CD4-positive, alpha-beta T cell (primary cell): ENCODE data around the gene STAT2. TPM values are rescaled to one million over a fixed set of nuclear protein-coding genes. Genes with fewer than 3 reads are reported as not detected.

ENCODE experiments used
- ATAC-seq: fragments of 200-7000 bp; cut with Tn5 transposase; one replicate; pipeline ENCODE4 v1.10.0; 2022; ENCODE audit warnings: mild to moderate bottlenecking; ENCODE audit not compliant: poor library complexity
- CTCF ChIA-PET: fragments of 350-600 bp; sonication (Branson Sonifier 250); formaldehyde crosslinking; loops from one replicate; lab custom pipeline; 2021; ENCODE audit warnings: antibody characterized with exemption, inconsistent platforms; lab: Charles Lee
- POLR2A ChIA-PET: fragments of 350-600 bp; sonication (Branson Sonifier 250); formaldehyde crosslinking; loops from one replicate; lab custom pipeline; 2021; ENCODE audit warnings: antibody characterized with exemption, inconsistent platforms; lab: Charles Lee
- DNase-seq, 14 experiments: peaks; one replicate each; pipeline ENCODE4 v3.0.0-alpha.2; 2013 to 2020; ENCODE audit warnings: mixed read lengths in 2 of 14
- H3K27ac ChIP-seq, 2 donors: one replicate each; pipeline versions ENCODE4 v1.5.1 to v1.7.0; 2013; ENCODE audit warnings: low read length in 2 of 2, low read depth in 1 of 2, mild to moderate bottlenecking in 1 of 2
- H3K27me3 ChIP-seq, 2 experiments: 1 replicate in 1 of 2; 2 replicates in 1 of 2; pipeline versions ENCODE4 v1.6.1 to v1.7.0; 2013; ENCODE audit warnings: low read length in 2 of 2, control low read depth in 1 of 2, mild to moderate bottlenecking in 1 of 2, moderate library complexity in 1 of 2; ENCODE audit not compliant: insufficient read depth in 2 of 2, control insufficient read depth in 1 of 2
- H3K36me3 ChIP-seq: one replicate; pipeline ENCODE4 v1.6.1; 2013; ENCODE audit warnings: low read length, control low read depth; ENCODE audit not compliant: insufficient read depth
- H3K4me1 ChIP-seq: one replicate; pipeline ENCODE4 v1.6.1; 2013; ENCODE audit warnings: low read length, control low read depth; ENCODE audit not compliant: insufficient read depth
- H3K4me3 ChIP-seq: one replicate; pipeline ENCODE4 v1.5.1; 2013; ENCODE audit warnings: mild to moderate bottlenecking, low read length, moderate library complexity
- H3K9me3 ChIP-seq, 2 experiments: 1 replicate in 1 of 2; 2 replicates in 1 of 2; pipeline versions ENCODE4 v1.6.1 to v1.7.0; 2013; ENCODE audit warnings: low read length in 2 of 2, mild to moderate bottlenecking in 2 of 2, control low read depth in 1 of 2, moderate library complexity in 1 of 2; ENCODE audit not compliant: control insufficient read depth in 1 of 2, insufficient read depth in 1 of 2
- H3K27ac Mint-ChIP-seq: one replicate; pipeline ENCODE4 v1.8.0; 2020; ENCODE audit warnings: mixed read lengths
- H3K27me3 Mint-ChIP-seq: one replicate; pipeline ENCODE4 v1.8.0; 2021; ENCODE audit warnings: mixed read lengths
- H3K36me3 Mint-ChIP-seq: one replicate; pipeline ENCODE4 v1.8.0; 2021; ENCODE audit warnings: low read depth, mixed read lengths
- H3K4me1 Mint-ChIP-seq: one replicate; pipeline ENCODE4 v1.8.0; 2021; ENCODE audit warnings: low read depth, mixed read lengths
- H3K4me3 Mint-ChIP-seq: one replicate; pipeline ENCODE4 v1.8.0; 2020; ENCODE audit warnings: mild to moderate bottlenecking, mixed read lengths
- H3K9me3 Mint-ChIP-seq: one replicate; pipeline ENCODE4 v1.8.0; 2020; ENCODE audit warnings: mixed read lengths
- CTCF ChIP-seq: fragments of 200-600 bp; IDR thresholded peaks from one replicate; pipeline ENCODE4 v1.8.0; 2022; ENCODE audit warnings: antibody characterized with exemption, mild to moderate bottlenecking
- intact Hi-C, 2 experiments: fragments of 100-400 bp; cut with DNase I in 1 of 2; cut with micrococcal nuclease in 1 of 2; formaldehyde crosslinking; loops; one replicate each; pipeline versions ENCODE4 v1.15.1 to v1.9.0; 2023 to 2025; cut with DNase I, micrococcal nuclease
- total RNA-seq, 174 experiments: library from RNA in 2 of 174; stranded (reverse) in 2 of 174; gene quantifications; one replicate each; pipeline ENCODE4 v1.2.3 and lab custom pipeline; 2021 to 2026

Gene STAT2
- total RNA-seq, 2 experiments from 2014 or later, result 114 to 125 TPM

DNA sequence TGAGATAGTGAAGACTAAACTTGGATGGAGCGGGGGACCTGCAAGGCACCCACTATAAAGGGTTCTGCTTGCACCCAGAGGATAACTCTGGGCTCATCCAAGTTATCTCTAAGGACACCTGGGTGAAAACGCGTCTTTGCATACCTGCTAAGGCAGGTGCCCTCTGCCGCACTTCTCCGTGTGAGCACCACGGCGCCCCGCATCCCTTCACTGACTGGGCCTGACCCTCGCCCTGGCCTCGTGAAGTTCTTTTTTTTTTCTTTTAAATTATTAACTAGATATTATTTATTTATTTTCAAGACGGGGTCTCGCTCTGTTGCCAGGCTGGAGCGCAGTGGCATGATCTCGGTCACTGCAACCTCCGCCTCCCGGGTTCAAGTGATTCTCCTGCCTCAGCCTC lies 22.7 kb upstream of the STAT2 start:
- CTCF ChIA-PET, result no interaction called here
- POLR2A ChIA-PET, result interaction anchor here (0.6 kb wide), 1 partner anchor 672 kb away, joined by 3 read pairs; no protein-coding TSS in a partner anchor
- Histone ChIP-seq H3K27ac (no peak overlapping the region), H3K36me3 (no peaks in the 10 kb centered on the region), H3K27me3 (no peaks in the 10 kb centered on the region), H3K4me1 (no peaks in the 10 kb centered on the region), H3K9me3 (no peaks in the 10 kb centered on the region), H3K4me3 (no peak overlapping the region)
- no peak overlapping the region for H3K27ac Mint-ChIP-seq
- no peak for ATAC-seq
- no peaks in the 10 kb centered on the region for H3K27me3 Mint-ChIP-seq
- no peaks in the 10 kb centered on the region for H3K4me1 Mint-ChIP-seq
- TF ChIP-seq CTCF, result no peak
- H3K9me3 Mint-ChIP-seq, result no peaks in the 10 kb centered on the region
- H3K4me3 Mint-ChIP-seq, result no peak overlapping the region
- intact Hi-C loops, result no loop called here
- no peak for DNase-seq
- no peaks in the 10 kb centered on the region for H3K36me3 Mint-ChIP-seq

GRCh38 chr12:56377989-56378316 lies 18.0 kb upstream of the STAT2 start:
- no peak for TF ChIP-seq CTCF
- Histone ChIP-seq H3K36me3 (no peaks in the 10 kb centered on the region), H3K27me3 (no peaks in the 10 kb centered on the region), H3K4me1 (no peaks in the 10 kb centered on the region), H3K27ac (no peak overlapping the region), H3K4me3 (no peak overlapping the region), H3K9me3 (peaks cover 0 to 4% of the 10 kb centered on the region in 2 experiments)
- ChIA-PET POLR2A (no interaction called here), CTCF (no interaction called here)
- no peak for ATAC-seq
- DNase-seq, result no peak
- no peaks in the 10 kb centered on the region for H3K36me3 Mint-ChIP-seq
- no peaks in the 10 kb centered on the region for H3K4me1 Mint-ChIP-seq
- intact Hi-C loops, result no loop called here
- H3K27me3 Mint-ChIP-seq, result no peaks in the 10 kb centered on the region
- H3K9me3 Mint-ChIP-seq, result no peaks in the 10 kb centered on the region
- H3K27ac Mint-ChIP-seq, result no peak overlapping the region
- no peak overlapping the region for H3K4me3 Mint-ChIP-seq

GRCh38 chr12:56377310-56377988 lies 17.5 kb upstream of the STAT2 start:
- Histone ChIP-seq H3K27me3 (no peaks in the 10 kb centered on the region), H3K27ac (no peak overlapping the region), H3K4me1 (no peaks in the 10 kb centered on the region), H3K36me3 (no peaks in the 10 kb centered on the region), H3K4me3 (no peak overlapping the region), H3K9me3 (peaks cover 0 to 5% of the 10 kb centered on the region in 2 experiments)
- H3K36me3 Mint-ChIP-seq, result no peaks in the 10 kb centered on the region
- CTCF ChIA-PET, result no interaction called here
- no peak for TF ChIP-seq CTCF
- H3K27ac Mint-ChIP-seq, result no peak overlapping the region
- no peak overlapping the region for H3K4me3 Mint-ChIP-seq
- H3K27me3 Mint-ChIP-seq, result no peaks in the 10 kb centered on the region
- intact Hi-C loops, result no loop called here
- POLR2A ChIA-PET, result interaction anchor here (0.9 kb wide), 1 partner anchor 17 kb away, joined by 3 read pairs; the partner anchor contains the start of gene STAT2
- ATAC-seq (no peak), DNase-seq (no peak)
- H3K9me3 Mint-ChIP-seq, result no peaks in the 10 kb centered on the region
- no peaks in the 10 kb centered on the region for H3K4me1 Mint-ChIP-seq
